ENCODE data around the gene CIZ1.

The CIZ1 gene

DNA sequence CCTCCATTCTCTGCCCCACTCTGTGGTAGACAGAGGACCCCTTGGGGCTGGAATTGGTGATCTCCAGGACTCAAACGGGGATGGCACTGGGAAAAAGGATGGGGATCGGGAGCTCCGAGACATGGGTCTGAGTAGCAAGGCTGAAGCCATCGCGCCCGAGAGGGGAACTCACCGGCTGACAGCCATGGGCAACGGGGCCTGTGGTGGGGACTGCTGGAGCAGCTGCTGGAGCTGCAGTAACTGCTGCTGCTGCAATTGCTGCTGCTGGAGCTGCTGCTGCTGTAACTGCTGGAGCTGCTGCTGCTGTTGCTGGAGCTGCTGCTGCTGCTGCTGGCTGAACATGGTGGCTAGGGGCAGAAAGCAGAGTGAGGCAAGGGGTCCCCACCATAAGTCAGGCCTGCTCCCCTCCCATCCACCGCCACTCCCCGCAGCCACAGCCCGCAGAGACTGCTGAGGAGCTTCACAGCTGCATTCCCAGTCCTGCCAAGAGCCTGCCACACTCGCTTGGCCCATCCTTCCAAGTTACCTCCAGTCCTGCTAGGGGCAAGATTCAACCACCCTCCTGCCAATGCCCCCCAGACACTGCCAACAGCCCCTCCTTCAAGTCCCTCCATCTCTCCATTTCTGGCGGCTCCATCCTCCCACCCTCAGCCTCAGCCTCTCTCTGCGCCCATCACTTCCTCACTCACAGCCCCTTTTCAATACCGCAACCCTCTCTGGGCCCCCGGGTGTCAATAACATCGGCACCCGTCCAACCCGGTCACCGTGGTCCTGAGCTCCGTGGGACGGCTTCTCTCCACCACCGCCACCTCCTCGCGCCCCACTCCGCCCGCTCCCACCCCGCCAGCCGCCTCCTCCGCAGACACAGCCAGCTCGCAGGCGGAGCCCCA, 611 bp downstream of the CIZ1 start:
- DNase-seq: peak; percentile 31

DNA sequence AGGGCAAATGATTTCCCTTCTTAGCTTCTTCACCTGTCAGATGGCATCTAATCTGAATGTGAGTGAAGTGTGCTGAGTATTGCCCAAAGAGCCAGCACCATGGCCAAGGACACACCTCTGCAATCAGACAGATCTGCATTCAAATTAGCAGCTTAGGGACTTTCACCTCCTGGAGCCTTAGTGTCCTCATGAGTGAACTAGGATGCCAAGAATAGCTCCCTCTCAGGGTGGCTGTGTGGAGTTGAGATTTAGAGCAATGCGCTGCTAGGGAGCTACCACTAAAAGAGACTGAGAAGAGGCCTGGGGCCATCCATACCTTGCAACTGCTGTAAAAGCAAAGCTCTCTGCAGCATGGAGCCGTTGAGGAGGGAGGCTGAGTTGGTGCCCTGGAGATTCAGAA, 1.4 kb downstream of the CIZ1 start:
- no peak for DNase-seq

DNA sequence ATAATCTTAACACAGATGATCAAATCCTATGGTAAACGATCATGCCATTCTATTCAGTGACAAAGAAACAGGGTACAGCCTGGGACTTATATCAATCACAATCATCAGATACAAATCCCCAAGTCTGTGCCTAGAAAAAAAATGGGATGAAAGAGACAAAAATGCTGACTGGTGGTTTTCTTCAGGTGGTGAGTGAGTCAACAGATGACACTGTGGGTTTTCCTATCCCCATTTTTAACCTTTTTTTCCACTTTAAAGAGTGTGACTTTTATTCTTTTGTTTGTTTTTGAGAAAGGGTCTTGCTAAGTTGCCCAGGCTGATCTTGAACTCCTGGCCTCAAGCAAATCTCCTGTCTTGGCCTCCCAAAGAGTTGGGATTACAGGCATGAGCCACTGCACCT, 3.2 kb downstream of the CIZ1 start:
- no peak for DNase-seq

DNA sequence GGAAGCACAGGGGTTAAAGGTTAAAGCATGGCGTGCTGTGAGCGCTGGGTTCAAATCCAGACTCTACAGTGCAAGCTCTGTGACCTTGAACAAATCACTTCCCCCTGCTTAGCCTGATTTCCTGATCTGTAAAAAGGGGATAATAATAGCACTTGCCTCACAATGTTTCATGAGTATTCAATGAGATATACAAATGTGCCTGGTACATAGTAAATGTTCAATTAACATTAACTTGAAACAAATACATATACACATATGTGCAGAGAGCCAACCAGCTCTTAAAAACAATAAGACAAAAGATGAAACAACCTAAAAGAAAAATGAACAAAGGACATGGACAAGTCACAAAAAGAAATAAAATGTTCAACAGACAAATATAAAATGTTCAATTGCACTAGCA, 4.0 kb downstream of the CIZ1 start:
- DNase-seq: no peak

DNA sequence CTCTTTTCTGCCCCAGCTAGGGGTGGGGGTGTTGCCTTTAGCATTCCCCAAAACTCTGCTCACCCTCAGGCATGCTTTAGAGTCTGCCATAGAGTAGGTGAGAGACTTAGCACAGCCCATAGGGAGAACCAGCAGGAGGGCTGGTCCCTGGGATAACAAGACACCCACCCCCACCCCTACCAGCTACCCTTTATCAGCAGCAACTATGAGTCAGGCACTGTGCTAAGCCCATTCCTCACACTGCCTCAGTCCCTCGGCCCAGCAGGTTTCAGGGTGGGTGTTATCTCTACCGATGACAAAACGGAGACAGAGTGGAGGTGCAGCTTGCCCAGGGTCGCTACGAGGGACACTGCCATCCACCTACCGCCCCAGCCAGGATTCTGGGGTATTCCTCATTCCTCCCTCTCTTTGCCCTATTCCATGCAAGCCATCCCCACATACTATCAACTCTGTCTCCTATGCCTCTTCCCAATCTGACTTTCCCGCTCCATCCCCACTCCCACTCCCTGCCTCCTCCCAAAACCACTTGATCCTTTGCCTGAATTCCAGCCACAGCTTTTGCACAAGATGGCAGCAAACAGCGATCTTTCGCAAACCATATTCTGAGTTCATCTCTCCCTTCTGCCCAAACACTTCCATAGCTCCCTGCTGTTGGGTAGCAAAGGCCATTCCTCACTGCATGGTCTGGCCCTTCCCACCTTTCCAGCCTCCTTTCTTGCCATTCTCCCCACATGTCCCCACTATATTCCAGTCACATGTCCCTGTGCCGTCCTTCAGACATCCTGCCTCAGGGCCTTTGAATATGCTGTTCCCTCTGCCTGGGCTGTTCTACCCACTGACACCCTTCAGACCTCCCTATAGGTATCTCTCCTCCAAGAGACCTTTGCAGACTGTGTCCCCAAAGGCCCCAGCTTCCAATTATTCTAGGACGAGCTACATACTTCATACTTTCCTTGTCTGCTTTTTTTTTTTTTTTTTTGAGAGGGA, 5.1 kb downstream of the CIZ1 start:
- DNase-seq: no peak

DNA sequence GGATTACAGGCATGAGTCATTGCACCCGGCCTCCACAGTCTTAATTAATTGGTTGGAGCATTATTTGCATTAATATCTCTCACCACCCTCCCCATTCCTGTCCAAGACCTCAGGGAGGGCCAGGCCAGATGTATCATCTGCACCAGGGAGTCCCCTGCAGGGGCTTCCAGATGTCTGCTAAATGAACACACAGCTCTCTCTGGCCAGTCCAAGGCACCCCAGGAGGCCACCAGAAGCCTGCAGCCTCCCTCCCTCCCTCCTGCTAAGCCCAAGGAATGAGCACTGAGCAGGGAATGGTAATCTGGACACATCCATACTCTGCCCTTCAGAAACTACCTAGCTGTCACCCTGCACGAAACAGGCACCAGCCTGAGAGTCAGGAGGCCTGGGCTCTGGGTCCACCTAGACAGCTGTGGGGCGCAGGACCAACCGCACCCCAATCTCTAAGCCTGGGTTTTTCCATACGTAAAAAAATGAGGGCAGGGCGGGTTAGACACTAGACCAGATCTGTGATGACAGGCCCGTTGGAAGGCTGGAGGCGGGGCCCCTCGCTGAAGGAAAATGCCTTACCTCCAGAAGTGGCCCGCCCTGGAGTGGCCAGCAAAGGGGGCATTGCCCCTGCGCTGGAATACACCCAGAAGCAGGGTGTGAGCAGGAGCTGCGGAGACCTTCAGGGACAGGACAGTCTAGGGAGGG, 8.3 kb downstream of the CIZ1 start:
- DNase-seq: no peak

DNA sequence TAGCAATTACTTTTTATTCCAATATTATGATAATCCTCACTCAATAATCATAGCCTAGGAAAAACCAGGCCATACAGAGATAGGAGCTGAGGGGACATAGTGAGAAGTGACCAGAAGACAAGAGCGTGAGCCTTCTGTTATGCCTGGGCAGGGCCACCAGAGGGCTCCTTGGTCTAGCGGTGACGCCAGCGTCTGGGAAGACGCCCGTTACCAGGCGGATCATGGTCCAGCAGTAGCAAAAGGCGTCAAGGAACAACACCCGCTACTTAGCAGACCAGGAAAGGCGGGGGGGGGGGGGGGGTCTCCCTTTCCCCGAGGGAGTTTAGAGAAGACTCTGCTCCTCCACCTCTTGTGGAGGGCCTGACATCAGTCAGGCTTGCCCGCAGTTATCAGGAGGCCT, 9.9 kb downstream of the CIZ1 start:
- DNase-seq: peak; percentile 58

DNA sequence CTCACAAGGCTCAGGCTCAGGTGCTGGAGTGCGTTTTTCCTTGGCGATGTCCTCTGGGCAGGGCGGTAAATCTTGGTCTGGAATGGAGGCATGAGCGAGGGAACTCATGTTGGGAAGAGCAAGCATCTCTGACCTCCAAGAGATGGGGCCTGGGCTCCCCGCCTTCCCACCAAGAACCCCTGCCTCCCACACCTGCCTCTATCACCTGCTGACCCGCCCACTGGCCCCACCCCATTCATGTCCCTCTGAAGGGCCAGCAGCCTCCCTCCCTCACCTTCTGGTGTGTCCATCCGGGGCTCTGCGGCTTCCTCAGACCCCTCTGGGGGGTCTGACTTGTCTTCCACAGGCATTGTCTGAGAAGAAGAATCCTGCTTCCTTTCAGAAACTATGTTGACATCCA, 10.9 kb downstream of the CIZ1 start:
- no peak for DNase-seq

DNA sequence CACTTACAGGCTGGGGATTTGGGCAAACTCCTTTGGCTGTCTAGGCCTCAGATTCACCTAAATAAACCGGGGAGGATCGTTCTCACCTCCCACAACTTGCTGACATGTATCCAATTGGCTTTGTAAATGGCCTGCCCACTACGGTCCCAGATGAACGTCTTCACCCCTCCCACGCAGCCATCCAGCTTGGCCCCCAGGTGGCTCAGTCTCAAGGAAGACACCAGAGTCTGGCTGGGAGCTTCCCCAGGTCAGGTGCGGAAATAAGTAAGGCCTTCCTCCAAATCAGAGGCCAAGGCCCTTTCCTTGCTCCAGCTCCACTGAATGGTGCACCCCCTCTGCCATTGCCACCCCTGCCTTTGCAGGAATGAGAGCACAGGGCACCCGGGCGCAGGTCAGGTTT, 11.4 kb downstream of the CIZ1 start:
- DNase-seq: no peak

DNA sequence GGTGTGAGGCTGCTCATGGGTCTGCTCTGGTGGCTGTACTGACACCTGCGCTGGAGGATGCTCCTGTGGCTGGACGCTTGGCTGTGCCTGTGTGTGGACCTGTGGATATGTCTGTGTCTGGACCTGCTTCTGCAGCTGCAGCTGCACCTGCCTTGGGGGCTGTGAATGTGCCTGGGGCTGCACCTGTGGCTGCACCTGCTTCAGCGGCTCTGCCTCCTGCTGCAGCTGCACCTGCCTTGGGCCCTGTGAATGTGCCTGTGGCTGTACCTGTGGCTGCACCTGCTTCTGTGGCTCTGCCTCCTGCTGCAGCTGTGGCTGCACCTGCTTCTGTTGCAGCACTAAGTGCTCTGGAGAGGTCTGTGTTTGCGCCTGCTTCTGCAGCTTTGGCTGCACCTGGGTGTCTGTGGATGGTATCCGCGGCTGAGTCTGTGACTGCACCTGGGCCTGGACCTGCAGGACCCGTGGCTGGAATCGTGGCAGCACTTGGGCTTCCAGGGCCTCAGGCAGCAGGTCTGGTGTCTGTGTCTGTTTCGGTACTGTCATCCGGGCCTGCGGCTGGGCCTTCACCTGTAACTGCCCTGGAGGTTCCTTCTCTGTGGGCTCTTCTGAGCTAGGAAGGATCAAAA, 12.5 kb downstream of the CIZ1 start:
- DNase-seq: no peak

DNA sequence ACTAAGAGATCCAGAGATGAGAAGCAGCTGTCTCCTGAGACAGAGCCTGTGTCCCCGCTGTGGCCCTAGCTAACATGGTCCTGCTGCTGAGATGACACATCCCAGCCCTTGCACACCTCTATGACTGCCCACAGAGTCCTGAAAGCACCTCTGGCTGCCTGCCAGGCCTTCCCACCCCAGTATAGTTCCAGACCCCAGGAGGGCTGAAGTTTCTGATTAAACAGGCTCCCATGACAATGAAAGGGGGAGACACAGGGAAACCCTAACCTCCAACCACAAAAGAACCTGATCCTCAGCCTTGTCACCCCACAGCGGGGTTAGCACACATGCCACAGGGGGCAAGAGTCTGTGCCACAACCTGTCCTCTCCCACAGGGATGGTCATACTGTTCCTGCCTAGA, 15.6 kb downstream of the CIZ1 start:
- no peak for DNase-seq

DNA sequence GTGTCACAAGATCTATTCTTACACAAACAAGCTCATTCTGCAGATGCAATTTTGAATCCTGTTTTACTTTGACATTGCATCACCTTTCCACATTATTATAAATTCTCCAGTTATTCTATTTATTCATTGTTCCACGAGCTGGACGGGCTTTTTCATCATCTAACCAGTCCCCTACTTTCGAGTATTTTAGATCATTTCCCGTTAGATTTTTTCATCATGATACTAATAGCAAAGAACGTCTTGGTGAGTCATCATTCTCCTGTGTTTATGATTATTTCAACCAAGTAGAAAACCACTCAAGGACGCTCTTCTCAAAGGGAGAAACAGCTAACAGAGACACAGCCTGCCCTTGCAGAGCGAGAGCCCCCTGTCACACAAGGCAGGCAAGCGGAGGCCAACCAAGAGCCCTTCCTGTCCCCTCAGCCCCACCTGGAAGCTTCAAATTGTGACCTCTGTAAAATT, 16.2 kb downstream of the CIZ1 start:
- DNase-seq: no peak

DNA sequence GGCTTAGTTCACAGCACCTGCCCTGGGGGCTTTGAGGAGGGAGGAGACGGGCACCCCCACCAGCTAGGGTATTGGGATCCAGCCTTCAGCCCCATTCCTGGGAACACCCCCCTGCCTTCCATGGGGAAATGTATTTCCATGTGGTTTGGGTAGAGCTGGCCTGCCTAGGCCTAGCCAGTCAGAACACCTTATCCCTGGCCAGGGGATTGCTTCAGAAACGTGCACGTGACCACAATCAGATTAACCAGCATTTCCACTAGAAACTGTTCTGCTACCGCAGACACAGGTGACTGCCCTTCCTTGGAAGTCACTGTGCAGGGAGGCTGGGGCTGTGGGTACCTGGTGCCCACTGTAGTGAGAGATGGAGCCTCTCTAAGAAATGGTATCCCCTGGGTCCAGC, 17.3 kb downstream of the CIZ1 start:
- DNase-seq: no peak

DNA sequence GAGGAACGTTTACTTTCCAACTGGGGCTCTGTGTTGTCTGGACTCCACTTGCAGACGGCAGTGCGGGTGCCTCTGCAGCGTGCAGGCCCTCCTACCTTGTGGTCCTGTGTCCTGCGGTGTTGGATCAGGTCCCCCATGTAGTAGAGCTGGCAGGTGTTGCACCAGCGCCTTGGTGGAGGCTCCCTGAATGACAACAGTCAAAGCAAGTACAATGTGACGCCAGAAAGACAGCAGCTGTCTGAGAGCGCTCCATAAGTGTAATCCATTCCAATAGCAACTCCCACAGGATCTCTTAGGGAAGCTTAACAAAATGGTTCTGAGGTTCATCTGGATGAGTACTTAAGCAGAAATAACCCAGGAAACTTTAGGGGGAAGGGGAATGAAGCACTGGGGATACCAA, 21.4 kb downstream of the CIZ1 start:
- DNase-seq: no peak

DNA sequence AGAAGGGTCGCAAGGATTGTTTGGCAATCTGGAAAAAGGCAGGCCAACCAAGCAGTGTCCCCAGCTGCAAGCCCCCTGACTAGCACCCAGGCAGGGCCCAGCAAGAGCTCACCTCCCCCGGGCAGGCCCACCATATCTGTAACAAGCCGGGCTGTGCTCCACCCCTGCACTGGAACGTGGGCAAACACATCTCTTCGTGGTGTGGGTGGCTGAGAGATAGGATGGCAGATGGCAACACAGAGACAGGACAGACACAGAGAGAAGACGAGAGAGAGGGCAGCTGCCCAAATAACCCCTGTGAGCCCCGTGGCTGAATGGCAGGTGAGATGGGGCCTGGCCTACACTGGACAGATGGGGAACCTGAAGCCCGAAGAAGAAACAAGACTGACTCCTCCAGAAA, 21.9 kb downstream of the CIZ1 start:
- no peak for DNase-seq

DNA sequence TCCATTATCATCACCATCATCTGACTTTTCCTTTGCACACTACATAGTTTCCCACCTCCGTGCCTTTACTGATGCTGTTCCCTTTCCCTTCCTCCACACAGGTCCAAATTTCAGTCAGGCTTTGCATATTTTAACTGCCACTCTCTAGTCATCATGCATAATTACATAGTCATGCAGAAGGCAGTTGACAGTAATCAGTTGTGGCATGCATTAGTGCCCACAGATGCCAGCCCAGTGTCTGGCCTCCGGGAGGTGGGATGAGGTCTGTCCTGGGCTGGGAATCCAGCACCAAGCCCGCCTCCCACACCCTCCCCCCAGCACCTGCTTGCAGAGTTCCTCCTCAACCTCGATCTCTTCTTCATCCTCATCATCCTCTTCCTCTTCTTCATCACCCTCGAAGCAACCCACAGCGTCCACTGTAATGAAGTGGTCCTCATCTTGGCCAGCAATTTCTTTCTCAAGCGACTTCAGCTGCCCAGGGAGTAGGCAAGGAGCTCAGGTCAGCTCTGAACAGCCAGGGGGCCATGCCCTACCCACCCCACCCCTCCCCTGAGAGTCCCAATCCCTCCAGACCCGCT, 22.6 kb downstream of the CIZ1 start:
- no peak for DNase-seq

DNA sequence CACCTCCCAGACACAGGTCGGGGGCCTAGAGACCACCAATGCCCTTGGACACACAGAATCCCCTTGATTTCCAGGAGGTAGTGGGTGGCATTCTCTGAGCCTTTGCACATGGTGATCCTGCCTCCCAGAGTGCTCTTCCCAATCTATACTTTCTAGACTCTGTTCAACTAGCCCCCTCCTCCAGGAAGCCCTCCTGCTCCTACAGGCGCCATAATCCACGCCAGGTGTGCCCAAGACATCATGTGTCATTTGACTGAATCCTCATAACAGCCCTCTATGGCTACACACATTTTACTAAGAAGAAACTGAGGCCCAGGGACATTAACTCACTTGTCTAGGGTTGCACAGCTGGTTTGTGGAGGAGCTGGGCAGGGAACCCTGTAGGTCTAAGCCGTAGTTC, 24.2 kb downstream of the CIZ1 start:
- no peak for DNase-seq

DNA sequence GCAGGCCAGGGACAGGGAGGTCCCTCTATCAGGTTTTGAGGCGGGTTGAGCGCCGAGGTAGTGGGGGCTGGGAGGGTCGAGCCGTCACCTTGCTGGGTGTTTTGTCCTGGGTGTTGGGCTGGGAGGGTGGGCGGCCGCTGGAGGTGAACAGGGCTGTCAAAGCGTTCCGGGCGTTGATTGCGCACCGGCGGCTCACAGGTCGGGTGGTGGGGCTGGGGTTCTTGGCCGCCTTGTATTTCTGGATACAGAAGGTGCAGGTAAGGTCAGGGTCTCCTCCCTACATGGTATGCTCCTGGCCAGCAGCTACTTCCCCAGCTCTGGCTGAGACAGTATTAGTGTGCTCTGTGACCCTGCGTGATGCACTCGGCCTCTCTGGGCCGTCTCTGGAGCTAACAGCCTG, 25.2 kb downstream of the CIZ1 start:
- no peak for DNase-seq

DNA sequence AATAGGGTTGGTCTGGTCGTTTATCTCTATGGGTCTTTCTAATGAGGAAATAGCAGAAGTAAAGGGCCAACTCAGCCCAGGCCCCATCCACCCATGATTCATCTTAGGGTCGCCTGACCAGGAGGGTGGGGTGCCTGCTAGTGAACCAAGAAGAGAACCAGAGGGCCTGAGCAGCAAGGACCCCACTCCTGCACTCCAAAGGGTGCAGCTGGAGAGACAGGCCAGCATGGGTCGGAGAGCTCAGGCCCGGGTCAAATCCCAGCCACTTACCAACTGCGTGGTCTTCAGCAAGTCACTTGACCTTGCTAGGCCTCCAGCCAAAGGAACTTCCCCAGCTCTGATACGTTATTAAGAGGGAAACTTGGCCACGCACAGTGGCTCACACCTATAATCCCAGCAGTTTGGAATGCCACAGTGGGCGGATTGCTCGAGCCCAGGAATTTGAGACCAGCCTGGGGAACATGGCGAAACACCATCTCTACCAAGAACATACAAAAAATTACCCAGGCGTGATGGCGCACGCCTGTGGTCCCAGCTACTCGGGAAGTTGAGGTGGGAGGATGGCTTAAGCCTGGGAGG, 27.0 kb downstream of the CIZ1 start:
- no peak for DNase-seq

DNA sequence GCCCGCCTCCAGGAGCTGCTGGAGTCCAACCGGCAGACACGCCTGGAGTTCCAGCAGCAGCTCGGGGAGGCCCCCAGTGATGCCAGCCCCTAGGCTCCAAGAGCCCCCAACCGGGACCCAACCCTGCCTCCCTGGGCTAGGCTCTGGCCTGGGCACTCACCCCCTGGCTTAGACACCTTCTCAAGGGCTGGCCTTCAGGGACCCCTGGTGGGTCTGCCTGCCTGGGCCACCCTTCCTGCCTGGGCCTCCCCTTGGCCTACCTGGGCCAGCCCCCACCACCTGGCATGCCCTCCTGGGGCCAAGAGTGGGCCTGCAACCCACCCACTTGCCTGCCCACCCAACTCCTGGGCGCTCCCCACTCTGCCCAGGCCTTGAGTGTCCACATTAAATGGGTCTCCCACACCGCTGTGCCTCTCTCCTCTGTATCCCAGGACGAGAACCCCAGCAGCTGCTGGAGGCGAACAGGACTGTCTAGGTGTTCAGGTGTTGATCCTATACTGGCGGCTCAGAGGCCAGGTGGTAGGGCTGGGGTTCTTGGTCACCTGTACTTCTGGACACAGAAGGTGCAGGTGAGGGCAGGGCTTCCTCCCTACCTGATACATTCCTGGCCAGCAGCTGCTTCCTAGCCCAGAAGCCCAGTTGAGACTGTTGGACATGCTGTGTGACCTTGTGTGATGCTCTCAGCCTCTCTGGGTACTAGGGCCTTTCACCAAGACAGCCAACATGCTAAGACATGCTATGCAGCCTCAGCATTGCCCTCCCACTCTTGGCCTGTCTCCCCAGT, 27.7 kb downstream of the CIZ1 start:
- no peak for DNase-seq

DNA sequence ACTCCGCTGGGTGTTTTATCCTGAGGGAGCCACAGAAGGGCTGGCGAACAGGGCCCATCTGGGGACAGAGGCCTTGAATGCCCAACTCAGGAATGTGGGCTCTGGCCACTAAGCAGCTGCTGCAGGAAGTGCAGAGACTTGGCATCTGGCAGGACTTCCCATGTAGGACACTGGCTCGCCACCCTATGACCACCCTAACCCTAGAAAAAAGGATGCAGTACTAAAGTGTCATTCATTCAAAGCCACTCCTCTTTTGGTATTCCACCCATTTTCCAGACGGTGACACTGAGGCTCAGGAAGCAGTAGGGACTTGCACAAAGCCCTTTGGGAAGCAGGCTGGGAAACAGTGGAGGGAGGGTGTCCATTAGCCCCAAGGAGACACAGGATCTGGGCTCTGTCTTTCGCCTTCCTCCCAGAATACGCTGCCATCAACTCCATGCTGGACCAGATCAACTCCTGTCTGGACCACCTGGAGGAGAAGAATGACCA, 28.3 kb downstream of the CIZ1 start:
- no peak for DNase-seq
